ENCODE measurements around the gene PRUNE2. TPM values are rescaled to one million over a fixed set of nuclear protein-coding genes. Genes with fewer than 3 reads are reported as not detected.

The PRUNE2 gene
- polyA plus RNA-seq, 1 of the 3 experiments (the other 2 are of a cell fraction): 13.0 TPM

GRCh38 chr9:76718166-76718565, 187.7 kb downstream of the PRUNE2 start (continued):
- TF ChIP-seq REST (IDR thresholded peaks at IDR 0.05; ENCODE audit: low read depth, low read length): no peak

- POLR2A ChIA-PET: no interaction called here
- Histone ChIP-seq H3K79me2 (ENCODE audit: insufficient read depth) (no peaks in the 10 kb centered on the region), H3K4me3 (ENCODE audit: low read depth in 2 of 2, low read length in 1 of 2) (no peak overlapping the region), H3K4me1 (ENCODE audit: control insufficient read depth in 1 of 2, insufficient read depth in 2 of 2, low read depth in 1 of 2, low read length in 1 of 2) (no peaks in the 10 kb centered on the region), H3K4me2 (no peak overlapping the region), H3K9me2 (no peaks in the 10 kb centered on the region), H3K27ac (ENCODE audit: low read depth in 2 of 2, low read length in 1 of 2) (no peak overlapping the region), H3F3A (replicated peaks; ENCODE audit: insufficient read depth) (no peaks in the 10 kb centered on the region), H3K27me3 (ENCODE audit: insufficient read depth) (peaks cover 40% of the 10 kb centered on the region), H3K36me3 (replicated peaks in 1 of 2; ENCODE audit: control insufficient read depth in 1 of 2, insufficient read depth in 2 of 2, low read length in 1 of 2) (no peaks in the 10 kb centered on the region), H3K9ac (no peak overlapping the region), H3K9me3 (no peaks in the 10 kb centered on the region), H2AFZ (ENCODE audit: low read depth) (no peak overlapping the region), H4K20me1 (ENCODE audit: insufficient read depth) (no peaks in the 10 kb centered on the region)
- CTCF ChIA-PET: no interaction called here
- TF ChIP-seq TEAD4 (IDR thresholded peaks at IDR 0.05; ENCODE audit: borderline replicate concordance, insufficient read depth) (no peak), FOSL2 (IDR thresholded peaks at IDR 0.05; ENCODE audit: borderline replicate concordance, low read depth) (no peak), ELF1 (IDR thresholded peaks at IDR 0.05) (no peak), EP300 (IDR thresholded peaks at IDR 0.05; ENCODE audit: borderline replicate concordance in 1 of 2, low read depth in 1 of 2, low read length in 1 of 2) (no peak), SMC3 (IDR thresholded peaks at IDR 0.05; ENCODE audit: low read depth, low read length) (no peak), SIN3A (IDR thresholded peaks at IDR 0.05; ENCODE audit: borderline replicate concordance, low read depth, low read length) (no peak), USF2 (IDR thresholded peaks at IDR 0.05; ENCODE audit: borderline replicate concordance, low read depth, low read length) (no peak), CTCF (IDR thresholded peaks at IDR 0.05) (no peak), IRF3 (IDR thresholded peaks at IDR 0.05; ENCODE audit: low read depth, low read length) (no peak), USF1 (IDR thresholded peaks at IDR 0.05; ENCODE audit: borderline replicate concordance, low read depth) (no peak), RAD21 (IDR thresholded peaks at IDR 0.05; ENCODE audit: low read length) (no peak), JUND (IDR thresholded peaks at IDR 0.05) (no peak), YY1 (IDR thresholded peaks at IDR 0.05; ENCODE audit: low read depth) (no peak), GATA2 (CRISPR knock-in tag; IDR thresholded peaks at IDR 0.05) (no peak), POLR2AphosphoS5 (IDR thresholded peaks at IDR 0.05; ENCODE audit: low read depth, low read length) (no peak)
- DNase-seq: no peak
- 1% methylated on average over 5 of the region's 5 CpGs for WGBS (ENCODE audit: low lambda C conversion rate)
Observed at GRCh38 chr9:76717613-76718012, 188.3 kb downstream of the PRUNE2 start.
